Measurements from ENCODE around the gene CELSR3.

Gene CELSR3

DNA sequence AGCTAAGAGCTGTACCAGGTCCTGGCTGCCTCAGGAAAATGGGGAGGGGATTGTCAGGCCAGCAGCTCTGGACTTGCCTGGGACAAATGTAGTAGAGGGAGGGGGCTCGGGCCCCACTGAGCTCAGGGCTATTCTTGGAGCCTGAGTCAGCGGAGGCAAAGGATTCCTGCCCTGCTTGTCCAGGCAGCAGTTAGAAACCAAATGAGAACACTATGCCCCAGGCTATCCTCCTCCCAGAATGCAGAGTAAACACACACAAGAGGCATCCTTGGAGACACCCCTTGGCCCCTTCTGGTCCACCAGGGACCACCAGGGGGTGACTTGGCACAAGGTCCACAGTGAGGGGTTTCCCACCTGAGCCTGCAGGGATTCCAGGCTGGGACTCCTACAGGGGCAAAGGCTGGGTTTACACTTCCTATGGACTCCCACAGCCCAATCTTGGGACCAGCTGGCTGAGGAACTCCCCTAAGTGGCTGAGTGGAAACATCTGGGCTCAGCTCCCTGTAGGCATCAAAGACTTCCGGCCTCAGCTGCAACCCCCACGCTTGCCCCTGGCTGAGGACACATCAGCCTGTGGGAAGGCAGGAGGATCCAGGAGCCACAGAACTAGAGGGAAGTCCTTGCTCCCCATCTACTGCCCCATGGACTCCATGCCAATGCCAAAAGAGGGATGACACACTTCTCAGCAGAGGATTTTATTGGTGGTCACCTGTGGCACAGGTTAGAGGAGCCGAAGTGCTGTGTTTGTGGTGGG lies 64.2 kb downstream of the CELSR3 start:
- no peak for DNase-seq

DNA sequence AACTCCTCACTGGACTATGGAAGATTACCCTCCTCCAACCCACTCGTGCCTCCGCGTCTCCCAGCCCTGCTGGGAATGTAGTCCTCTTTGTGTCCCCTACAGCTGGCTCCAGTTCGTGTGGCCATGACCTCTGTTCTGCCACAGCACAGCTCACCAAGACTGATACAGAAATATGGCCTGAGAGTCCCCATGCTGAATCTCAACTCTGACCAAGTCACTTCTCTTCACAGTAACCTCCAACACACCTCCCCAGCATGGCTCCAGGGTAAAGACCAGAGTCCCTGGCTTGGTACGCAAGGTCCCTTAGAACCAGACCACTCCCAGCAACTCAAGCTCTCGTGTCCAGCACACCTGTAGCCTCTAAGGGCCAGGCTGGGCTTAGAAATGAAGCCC lies 65.3 kb downstream of the CELSR3 start:
- no peak for DNase-seq

DNA sequence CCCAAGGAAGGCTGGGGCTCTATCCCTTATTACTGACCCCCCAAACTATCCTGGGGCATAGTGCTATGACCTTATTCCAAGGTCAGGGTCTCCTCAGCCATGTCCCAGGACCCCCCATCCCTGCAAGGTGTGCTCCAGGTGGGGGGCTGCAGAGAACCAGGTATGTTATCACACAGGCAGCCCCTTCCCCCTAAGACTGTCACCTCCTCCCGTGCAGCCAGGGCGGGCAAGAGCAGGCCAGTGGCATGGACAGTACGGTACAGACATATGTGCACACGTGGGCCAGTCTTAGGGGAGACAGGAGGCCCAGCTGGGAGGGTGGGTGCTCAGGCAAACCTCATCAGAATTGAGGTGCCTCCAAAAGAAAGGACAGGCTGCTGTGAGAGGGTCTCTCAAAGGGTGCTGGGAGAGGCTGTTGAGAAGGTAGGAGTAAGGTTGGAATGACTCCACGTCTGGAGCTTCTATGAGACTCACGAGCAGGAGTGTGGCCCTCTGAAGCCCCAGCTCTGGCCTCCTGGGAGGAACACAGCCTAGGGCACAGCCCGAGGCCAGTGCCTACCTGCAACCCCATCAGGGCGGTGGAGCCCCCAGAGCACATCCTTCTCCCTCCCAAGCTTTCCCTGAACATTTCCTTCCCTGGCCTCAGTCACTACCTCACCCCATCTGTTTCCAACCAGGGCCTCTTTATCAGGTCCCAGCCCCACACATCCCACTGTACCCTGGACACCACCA lies 65.8 kb downstream of the CELSR3 start:
- no peak for DNase-seq

DNA sequence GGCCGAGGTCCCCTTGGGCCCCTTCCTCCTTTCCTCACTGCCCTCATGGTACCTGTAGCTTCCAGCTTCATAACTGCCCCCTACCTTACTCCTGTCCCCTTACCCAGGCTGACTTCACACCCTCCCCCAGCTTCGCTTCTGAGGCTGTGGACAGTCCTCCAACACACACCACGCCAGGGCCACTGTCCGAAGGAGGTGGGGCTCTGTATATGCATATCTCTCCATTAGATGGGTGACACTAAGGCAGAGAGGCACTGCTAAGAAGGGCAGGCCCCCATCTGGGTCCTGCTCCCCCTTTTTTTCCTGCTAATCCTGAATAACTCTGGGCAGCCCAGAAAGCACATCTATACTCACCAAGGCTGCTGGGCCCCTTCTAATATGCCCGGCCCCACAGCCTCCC lies 66.5 kb downstream of the CELSR3 start:
- no peak for DNase-seq

DNA sequence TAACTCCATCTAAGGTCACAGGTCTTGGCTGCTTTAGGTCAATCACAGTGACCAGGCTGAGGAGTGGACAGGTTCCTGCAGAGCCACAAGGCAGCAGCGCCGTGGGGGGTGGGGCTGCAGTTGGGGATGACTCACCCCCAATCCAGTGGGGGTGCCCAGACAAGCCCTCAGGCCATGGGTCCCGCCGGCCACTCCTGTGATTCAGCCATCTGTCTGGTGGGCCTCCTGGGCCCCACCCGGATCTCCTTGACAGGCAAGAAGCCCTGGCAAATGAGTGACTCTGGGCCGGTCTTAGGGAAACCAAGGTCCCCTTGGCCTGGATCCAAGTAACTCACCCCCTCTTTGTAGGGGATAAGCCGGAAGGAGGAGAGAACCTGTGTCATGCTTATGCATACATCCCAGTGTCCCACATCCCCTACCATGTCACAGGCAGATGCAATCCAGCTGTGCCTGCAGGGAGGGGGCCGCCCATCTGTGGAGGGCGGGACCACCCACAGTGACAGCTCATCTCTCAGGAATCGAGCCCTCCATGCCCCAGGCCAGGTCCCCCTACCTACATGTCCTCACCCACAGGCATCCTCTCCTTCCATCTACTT lies 67.1 kb downstream of the CELSR3 start:
- no peak for DNase-seq

DNA sequence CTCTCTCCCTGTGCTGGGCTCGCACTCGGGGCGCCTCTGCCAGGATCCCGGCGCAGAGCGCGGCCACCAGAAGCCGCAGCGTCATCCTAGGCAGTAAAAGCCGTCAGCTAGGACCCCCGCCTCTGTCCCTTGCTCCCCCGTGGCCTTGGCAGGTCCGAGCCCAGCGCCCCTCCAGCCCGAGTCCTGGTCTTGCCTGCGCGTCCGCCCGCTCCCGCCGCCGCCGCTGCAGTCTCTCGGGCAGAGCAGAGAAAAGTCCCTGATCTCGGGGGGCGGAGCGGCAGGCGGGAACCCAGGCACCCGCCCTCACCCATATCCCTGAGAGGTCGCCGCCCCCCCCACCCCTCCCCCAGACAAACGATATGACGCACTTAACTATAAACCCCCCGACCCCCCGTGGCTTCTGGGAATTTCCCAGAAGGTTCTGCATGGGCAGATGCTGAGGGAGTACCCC lies 67.6 kb downstream of the CELSR3 start, which contains the start of gene COL7A1:
COL7A1 (minus strand) TSS at position 255 of the 451 bp plus-strand sequence; CDS start at position 85, 170 bp downstream.
- no peak for DNase-seq

DNA sequence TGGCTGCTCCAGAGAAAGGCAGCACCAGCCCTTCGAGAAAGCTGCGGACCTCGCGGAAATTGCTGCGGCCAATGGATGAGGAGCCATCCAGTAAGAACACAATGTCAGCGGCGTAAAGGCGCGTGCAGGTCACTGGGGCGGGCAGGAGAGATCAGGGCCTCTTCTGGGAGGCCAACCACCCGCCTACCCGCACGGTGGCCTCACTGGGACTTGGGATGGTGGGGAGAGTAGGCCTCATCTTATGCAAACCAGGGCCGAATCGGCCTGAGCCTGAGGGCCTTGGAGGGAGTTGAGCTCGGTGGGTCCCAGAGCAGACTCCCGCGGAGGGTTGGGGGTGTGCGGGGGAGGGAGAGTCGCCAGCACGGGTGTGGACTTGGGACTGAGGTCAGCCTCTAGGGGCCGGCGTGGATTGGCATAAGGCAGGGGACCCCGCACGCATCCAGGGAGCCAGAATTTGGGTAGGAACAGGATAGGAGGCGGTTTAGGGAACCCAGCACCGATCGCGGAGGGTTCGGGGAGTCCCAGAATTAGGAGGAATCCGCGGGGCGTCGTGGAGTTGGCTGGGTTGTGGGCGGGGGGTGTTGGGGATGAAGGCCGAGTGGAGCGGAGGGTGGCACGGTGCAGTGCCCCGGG lies 68.2 kb downstream of the CELSR3 start:
- DNase-seq: no peak

DNA sequence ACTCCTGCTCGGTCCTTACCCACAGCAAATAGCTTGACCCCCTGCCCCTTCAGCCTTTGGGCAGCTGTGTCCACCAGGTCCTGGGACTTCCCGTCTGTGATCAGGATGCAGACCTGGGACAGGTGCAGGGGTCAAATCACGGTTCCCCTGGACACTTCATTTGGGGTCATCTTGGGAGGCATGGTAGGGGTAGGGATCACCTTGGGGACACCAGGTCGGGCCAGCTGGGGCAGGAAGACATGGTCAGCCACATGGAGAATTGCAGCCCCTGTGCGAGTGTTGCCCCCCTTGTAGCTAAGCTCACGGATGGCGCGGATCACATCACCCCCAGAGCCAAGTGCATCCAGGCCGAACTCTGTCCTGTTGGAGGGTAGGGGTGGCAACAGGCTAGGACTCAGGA lies 69.3 kb downstream of the CELSR3 start:
- no peak for DNase-seq

DNA sequence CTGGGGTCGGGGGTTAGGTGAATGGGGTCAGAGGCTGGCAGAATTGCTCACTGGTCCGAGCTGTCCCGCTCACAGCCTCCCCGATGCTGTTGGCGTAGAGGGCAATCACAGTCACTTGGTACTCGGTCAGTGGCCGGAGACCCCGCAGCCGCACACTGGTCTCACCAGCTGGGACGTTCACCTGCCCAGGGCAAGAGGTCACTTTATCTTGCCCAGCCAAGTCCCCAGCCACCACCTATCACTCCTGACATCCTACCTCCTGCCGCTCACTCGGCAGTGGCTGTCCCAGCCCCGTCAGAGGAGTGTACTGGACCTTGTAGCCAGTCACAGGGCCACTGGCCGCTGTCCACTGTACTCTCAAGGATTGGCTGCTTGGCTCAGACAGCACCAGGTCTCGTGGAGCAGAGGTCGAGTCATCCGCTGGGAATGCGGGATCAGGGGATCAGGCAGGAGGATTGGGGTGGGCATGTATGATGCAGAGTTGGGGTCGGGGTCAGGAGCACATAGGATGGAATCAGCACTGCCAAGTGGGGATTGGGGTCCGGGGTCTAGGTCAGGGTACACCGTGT lies 70.1 kb downstream of the CELSR3 start:
- DNase-seq: no peak

DNA sequence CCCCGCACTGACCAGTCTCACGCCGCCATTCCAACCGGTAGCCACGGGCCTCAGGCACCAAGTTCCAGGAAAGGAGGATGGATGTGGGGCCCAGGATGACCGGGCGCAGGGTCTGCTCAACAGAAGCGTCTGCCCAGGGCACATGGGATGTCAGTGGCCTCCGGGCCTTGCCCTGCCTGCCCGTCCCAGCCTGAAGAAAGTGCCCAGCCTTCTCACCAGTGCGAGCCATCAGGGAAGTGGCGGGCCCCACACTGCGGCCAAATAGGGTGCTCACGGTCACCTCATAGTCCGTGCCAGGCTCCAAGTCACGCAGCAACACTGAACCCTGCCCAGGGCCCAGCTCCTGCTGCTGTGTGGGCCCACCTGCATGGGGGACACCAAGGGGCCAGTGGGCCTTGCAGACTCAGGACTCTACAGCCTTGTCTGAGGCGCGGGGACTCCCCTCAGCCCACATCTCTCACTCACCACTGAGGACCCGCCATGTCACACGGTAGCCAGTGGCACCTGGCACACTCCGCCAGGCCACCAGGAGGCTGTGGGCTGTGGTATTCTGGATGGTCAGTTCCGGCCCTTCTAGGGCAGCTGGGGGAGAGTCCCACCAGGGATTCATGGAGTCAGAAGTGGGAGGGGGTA lies 70.7 kb downstream of the CELSR3 start:
- no peak for DNase-seq

DNA sequence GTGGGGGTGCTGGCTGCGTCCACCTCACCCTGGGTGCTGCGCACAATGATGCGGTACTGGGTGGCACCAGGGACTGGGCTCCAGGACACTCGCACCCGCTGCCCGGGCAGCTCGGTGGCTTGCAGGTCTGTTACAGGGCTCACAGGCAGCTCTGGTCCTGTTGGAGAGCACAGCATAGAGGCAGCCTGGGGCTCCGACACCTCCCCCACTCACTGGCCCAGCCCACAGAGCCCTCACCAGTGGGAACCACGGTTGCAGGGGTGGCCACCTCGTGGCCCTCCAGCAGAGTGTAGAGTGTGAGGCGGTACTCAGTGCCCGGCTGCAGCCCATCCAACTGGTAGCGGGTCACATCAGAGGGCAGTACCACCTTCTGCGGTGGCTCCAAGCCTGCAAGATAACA lies 71.2 kb downstream of the CELSR3 start:
- DNase-seq: no peak

DNA sequence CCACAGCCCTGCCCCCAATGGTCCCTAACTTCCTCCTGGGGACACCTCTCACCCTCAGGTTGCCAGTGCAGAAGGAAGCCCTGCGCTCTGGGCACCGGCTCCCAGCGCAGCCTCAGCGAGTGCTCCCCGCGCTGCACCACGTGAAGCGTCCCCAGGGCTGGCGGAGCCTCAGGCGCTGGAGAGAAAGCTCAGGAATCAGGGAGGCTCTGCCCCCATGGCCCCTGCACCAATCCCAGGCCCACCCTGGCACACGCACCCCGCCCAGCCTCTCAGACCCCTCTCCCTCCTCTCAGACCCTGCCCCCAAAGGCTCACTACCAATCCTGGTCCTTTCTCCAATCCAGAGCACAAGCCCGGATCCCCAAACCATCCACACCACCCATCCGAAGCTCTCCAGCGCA lies 74.5 kb downstream of the CELSR3 start:
- no peak for DNase-seq

DNA sequence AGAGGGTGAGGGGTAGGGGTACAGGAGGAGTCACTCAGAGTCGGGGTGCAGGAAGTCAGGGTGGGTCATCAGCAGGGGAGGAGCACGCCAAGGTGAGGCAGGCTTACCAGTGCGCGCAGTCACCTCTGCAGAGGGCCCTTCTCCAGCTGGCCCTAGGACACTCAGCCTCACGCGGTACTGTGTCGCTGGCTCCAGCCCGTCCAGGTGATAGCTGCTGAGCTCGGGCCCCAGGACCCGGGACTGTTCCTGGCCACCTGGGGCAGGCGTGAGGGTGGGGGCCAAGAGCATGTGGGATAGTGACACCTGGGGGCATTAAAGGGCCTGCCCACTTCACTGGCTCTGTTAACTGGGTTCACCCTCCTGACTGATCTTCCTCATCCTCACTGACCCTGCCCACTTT lies 75.0 kb downstream of the CELSR3 start:
- no peak for DNase-seq

Data from NCI-H524 treated with DMSO at 0.1 percent for 48 hours (cell line).